ENCODE data around the gene SIVA1.

DNA sequence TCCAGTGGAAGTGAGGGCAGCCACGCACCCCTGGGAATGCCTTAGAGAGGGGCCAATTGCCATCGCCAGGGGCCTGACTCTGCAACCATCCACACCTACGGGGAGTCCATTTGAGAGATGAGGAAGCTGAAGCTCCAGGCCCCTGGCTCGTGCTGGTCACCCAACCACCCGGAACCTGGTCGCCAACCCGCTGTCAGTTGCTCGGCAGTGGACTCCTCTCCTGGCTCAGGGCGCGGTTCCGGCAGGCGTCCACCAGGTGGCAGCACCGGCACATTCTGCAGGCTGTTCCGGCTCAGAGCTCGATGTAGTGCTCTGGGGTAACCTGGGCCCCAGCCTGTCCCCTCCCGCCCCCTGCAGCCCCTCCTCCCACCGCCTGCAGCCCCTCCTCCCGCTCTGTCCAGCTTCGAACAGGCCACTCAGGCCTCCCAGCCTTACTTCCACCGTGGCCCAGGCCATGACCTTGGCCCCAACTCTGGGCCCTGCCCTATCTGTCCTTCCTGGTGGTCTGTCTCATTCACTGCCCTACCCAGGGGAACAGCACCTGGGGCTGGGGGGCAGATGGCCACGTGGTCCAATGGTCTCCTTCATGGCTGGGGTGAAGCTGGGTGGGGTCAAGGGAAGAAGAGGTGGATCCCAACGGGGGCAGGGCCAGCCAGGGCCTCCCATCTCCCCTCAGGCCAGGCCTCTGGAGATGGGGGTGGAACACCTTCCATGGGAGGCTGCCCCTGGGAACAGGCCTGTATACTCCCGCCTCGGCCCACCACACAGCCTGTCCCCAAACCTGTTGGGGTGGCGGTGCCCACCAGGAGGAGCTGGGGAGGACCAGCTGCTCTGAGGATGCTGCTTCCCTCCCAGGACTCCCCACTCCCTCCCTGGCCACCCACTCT lies 15.7 kb downstream of the SIVA1 start:
- TF ChIP-seq, protein P1, sequence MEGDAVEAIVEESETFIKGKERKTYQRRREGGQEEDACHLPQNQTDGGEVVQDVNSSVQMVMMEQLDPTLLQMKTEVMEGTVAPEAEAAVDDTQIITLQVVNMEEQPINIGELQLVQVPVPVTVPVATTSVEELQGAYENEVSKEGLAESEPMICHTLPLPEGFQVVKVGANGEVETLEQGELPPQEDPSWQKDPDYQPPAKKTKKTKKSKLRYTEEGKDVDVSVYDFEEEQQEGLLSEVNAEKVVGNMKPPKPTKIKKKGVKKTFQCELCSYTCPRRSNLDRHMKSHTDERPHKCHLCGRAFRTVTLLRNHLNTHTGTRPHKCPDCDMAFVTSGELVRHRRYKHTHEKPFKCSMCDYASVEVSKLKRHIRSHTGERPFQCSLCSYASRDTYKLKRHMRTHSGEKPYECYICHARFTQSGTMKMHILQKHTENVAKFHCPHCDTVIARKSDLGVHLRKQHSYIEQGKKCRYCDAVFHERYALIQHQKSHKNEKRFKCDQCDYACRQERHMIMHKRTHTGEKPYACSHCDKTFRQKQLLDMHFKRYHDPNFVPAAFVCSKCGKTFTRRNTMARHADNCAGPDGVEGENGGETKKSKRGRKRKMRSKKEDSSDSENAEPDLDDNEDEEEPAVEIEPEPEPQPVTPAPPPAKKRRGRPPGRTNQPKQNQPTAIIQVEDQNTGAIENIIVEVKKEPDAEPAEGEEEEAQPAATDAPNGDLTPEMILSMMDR (conservative IDR thresholded peaks at IDR 0.05; ENCODE audit: low read length) = peak; percentile 75
- TF ChIP-seq EZH2phosphoT487 (IDR thresholded peaks at IDR 0.05; ENCODE audit: borderline replicate concordance) = no peak
